Germinal center (tissue), 1 donor: ENCODE data around the gene ABCF1.

ENCODE experiments used
- DNase-seq: peaks from one replicate; pipeline ENCODE4 v3.0.0; 2012; ENCODE audit warnings: mixed read lengths, low spot score

Gene ABCF1

GRCh38 chr6:30557683-30557981, 13.6 kb upstream of the ABCF1 start:
- DNase-seq = peak; percentile 75

- DNase-seq = no peak
Measured at GRCh38 chr6:30560930-30561329, 10.3 kb upstream of the ABCF1 start.

GRCh38 chr6:30562470-30563425, 8.5 kb upstream of the ABCF1 start:
- no peak for DNase-seq

- DNase-seq = no peak
Measured at GRCh38 chr6:30564114-30564513, 7.1 kb upstream of the ABCF1 start.

GRCh38 chr6:30565772-30566171, 5.5 kb upstream of the ABCF1 start:
- DNase-seq = no peak

GRCh38 chr6:30568245-30568644, 3.0 kb upstream of the ABCF1 start:
- DNase-seq = no peak

GRCh38 chr6:30570263-30570662, 979 bp upstream of the ABCF1 start:
- no peak for DNase-seq

- peak; percentile 33 for DNase-seq
Measured at GRCh38 chr6:30570740-30571074, 535 bp upstream of the ABCF1 start.

GRCh38 chr6:30571762-30572082, 480 bp downstream of the ABCF1 start:
- no peak for DNase-seq

GRCh38 chr6:30572148-30572547, 906 bp downstream of the ABCF1 start:
- no peak for DNase-seq

GRCh38 chr6:30573113-30573512, 1.9 kb downstream of the ABCF1 start:
- DNase-seq = no peak

GRCh38 chr6:30578051-30578450, 6.8 kb downstream of the ABCF1 start:
- DNase-seq = no peak

- DNase-seq = no peak
Measured at GRCh38 chr6:30583921-30584320, 12.7 kb downstream of the ABCF1 start.

GRCh38 chr6:30589754-30590358, 18.6 kb downstream of the ABCF1 start:
- DNase-seq = no peak

GRCh38 chr6:30590509-30590908, 19.3 kb downstream of the ABCF1 start:
- DNase-seq = no peak

GRCh38 chr6:30591008-30591407, 19.8 kb downstream of the ABCF1 start:
- no peak for DNase-seq

GRCh38 chr6:30592287-30592686, 21.0 kb downstream of the ABCF1 start:
- no peak for DNase-seq

GRCh38 chr6:30597315-30598144, 26.3 kb downstream of the ABCF1 start:
- DNase-seq = peak; percentile 81

GRCh38 chr6:30598912-30599624, 27.8 kb downstream of the ABCF1 start:
- DNase-seq = no peak

- DNase-seq = no peak
Measured at GRCh38 chr6:30599625-30600324, 28.5 kb downstream of the ABCF1 start.

GRCh38 chr6:30600451-30600961, 29.3 kb downstream of the ABCF1 start:
- DNase-seq = no peak

GRCh38 chr6:30601436-30601814, 30.2 kb downstream of the ABCF1 start:
- DNase-seq = no peak
